Heart right ventricle (tissue), 16 donors: ENCODE results near the gene GRM8. TPM values are rescaled to one million over a fixed set of nuclear protein-coding genes. Genes with fewer than 3 reads are reported as not detected.

Experiments
- ATAC-seq, 8 donors: fragments of 200-7000 bp; cut with Tn5 transposase; one replicate each; pipeline ENCODE4 v1.9.1; 2020; ENCODE audit warnings: mild to moderate bottlenecking in 8 of 8, moderate library complexity in 8 of 8, moderate number of reproducible peaks in 1 of 8
- DNase-seq, 2 donors: peaks; one replicate each; pipeline ENCODE4 v3.0.0-alpha.2; 2020
- H3K27ac ChIP-seq, 10 donors: fragments of 200-600 bp; sonication (generic) in 2 of 10; one replicate each; pipeline versions ENCODE4 v1.5.0 to v1.8.0; 2020 to 2022; ENCODE audit warnings: mild to moderate bottlenecking in 3 of 10
- H3K27me3 ChIP-seq, 7 donors: fragments of 200-600 bp; one replicate each; pipeline ENCODE4 v1.8.0; 2021 to 2022; ENCODE audit warnings: mild to moderate bottlenecking in 2 of 7
- H3K36me3 ChIP-seq, 9 donors: fragments of 200-600 bp; sonication (generic) in 1 of 9; one replicate each; pipeline versions ENCODE4 v1.5.0 to v1.8.0; 2020 to 2022; ENCODE audit warnings: mild to moderate bottlenecking in 2 of 9
- H3K4me1 ChIP-seq, 9 donors: fragments of 200-600 bp; sonication (generic) in 1 of 9; one replicate each; pipeline versions ENCODE4 v1.5.0 to v1.8.0; 2020 to 2022; ENCODE audit warnings: mild to moderate bottlenecking in 4 of 9
- H3K4me3 ChIP-seq, 10 donors: fragments of 200-600 bp; sonication (generic) in 2 of 10; one replicate each; pipeline versions ENCODE4 v1.5.0 to v1.8.0; 2020 to 2022; ENCODE audit warnings: mild to moderate bottlenecking in 7 of 10, moderate library complexity in 2 of 10
- H3K9me3 ChIP-seq, 11 donors: fragments of 200-600 bp in 10 of 11; sonication (generic) in 2 of 11; one replicate each; pipeline versions ENCODE4 v1.5.0 to v1.8.0; 2013 to 2022; ENCODE audit warnings: mild to moderate bottlenecking in 2 of 11, control low read depth in 1 of 11, moderate library complexity in 1 of 11
- CTCF ChIP-seq, 9 donors: fragments of 200-600 bp; sonication (generic) in 2 of 9; IDR thresholded peaks; one replicate each; pipeline versions ENCODE4 v1.5.0 to v1.8.0; 2021 to 2022; ENCODE audit warnings: antibody characterized with exemption in 9 of 9, mild to moderate bottlenecking in 5 of 9, moderate library complexity in 1 of 9
- WGBS, 2 donors: extraction: QIAGEN DNeasy Blood & Tissue Kit; methylation state at CpG; one replicate each; pipeline ENCODE4 v1.1.7; 2013; ENCODE audit warnings: inconsistent platforms in 1 of 2; 5-methylcytosine and 5-hydroxymethylcytosine counted together
- intact Hi-C, 10 donors: fragments of 100-400 bp; cut with DNase I; formaldehyde crosslinking; loops; one replicate each; pipeline versions ENCODE4 v1.11.1 to v1.14.2; 2022
- polyA plus RNA-seq, 2 donors: library from polyadenylated mRNA; stranded (reverse); fragments of 200-250 nt; gene quantifications; one replicate each; pipeline ENCODE4 v1.2.3, GENCODE V29; 2013
- total RNA-seq, 10 donors: library from RNA; stranded (reverse); fragmentation: NEBNext Ultra II Directional in 3 of 10; extraction: Animal tissue kit (Norgen Biotek cat#: 25700) in 3 of 10; gene quantifications; one replicate each; pipeline versions ENCODE4 v1.2.1 to v1.2.4, GENCODE V29; 2021 to 2023
- donor health status: Arrhythmogenic right ventricular cardiomyopathy.
- donor health status: ischemic (EF 13 %, LVEDD 7.1; RV severe dilation, severe dysfunction).
- donor health status: healthy with polysubstance abuse.
- donor health status: DM: no; HTN: yes; CAD: no.
- donor health status: DM: no; HTN: no; CAD: no.
- donor health status: ischemic (EF 25% LVEDD 6.9; RV normal size, moderate dysfunction).
- donor health status: ischemic (EF 25% LVEDD 5.7; RV mildly dilated, moderate dysfunction).
- donor health status: healthy.
- donor health status: DM: yes; HTN: yes; CAD: no.
- donor health status: Ischemic cardiomyopathy.
- donor health status: ischemic (EF 35%, LVEDD 5.7; RV mildly dilated, moderate dysfunction).
- donor health status: nonischemic (EF 11% LVEDD 7.7; RV severe dilation, severe dysfunction).
- donor health status: DM: yes; HTN: yes; CAD: no.
- donor health status: PGD.
- donor health status: ischemic (EF 29% LVEDD 5.4; RV normal size, mild dysfunction).
- donor health status: nonischemic (EF 23%, LVEDD 6.1; RV moderate dilation, normal function).

Gene GRM8
- total and polyA plus RNA-seq, 12 donors, result 0.13 to 0.68 (median 0.34) TPM; not detected in 5

GRCh38 chr7:126791306-126791705, 461.4 kb downstream of the GRM8 start:
- no peak overlapping the region for H3K27ac ChIP-seq
- no peaks in the 10 kb centered on the region for H3K4me1 ChIP-seq
- ATAC-seq (no peak), DNase-seq (no peak)
- no peak for TF ChIP-seq CTCF (IDR thresholded peaks at IDR 0.05)
- H3K27me3 ChIP-seq, result no peaks in the 10 kb centered on the region
- no peak overlapping the region for H3K4me3 ChIP-seq
- H3K9me3 ChIP-seq, result no peaks in the 10 kb centered on the region
- H3K36me3 ChIP-seq, result no peaks in the 10 kb centered on the region
- intact Hi-C loops, result no loop called here

GRCh38 chr7:126790763-126791162, 462.0 kb downstream of the GRM8 start:
- no peaks in the 10 kb centered on the region for H3K27me3 ChIP-seq
- H3K4me1 ChIP-seq, result no peaks in the 10 kb centered on the region
- no peak for TF ChIP-seq CTCF (IDR thresholded peaks at IDR 0.05)
- DNase-seq (no peak), ATAC-seq (no peak)
- H3K9me3 ChIP-seq, result no peaks in the 10 kb centered on the region
- no peaks in the 10 kb centered on the region for H3K36me3 ChIP-seq
- intact Hi-C loops, result no loop called here
- no peak overlapping the region for H3K27ac ChIP-seq
- H3K4me3 ChIP-seq, result no peak overlapping the region
- 80 to 86% methylated on average over 4 of the region's 4 CpGs for WGBS, 2 donors

GRCh38 chr7:126783613-126784012, 469.1 kb downstream of the GRM8 start:
- no peaks in the 10 kb centered on the region for H3K9me3 ChIP-seq
- H3K27me3 ChIP-seq, result no peaks in the 10 kb centered on the region
- DNase-seq (no peak), ATAC-seq (no peak)
- intact Hi-C loops, result no loop called here
- no peak overlapping the region for H3K4me3 ChIP-seq
- TF ChIP-seq CTCF (IDR thresholded peaks at IDR 0.05), result no peak
- H3K27ac ChIP-seq, result no peak overlapping the region
- H3K36me3 ChIP-seq, result no peaks in the 10 kb centered on the region
- H3K4me1 ChIP-seq, result no peaks in the 10 kb centered on the region

- no peak for TF ChIP-seq CTCF (IDR thresholded peaks at IDR 0.05)
- 71 to 78% methylated on average over 2 of the region's 2 CpGs for WGBS, 2 donors
- Histone ChIP-seq H3K9me3 (no peaks in the 10 kb centered on the region), H3K36me3 (no peaks in the 10 kb centered on the region), H3K4me1 (no peaks in the 10 kb centered on the region), H3K27me3 (no peaks in the 10 kb centered on the region), H3K27ac (no peak overlapping the region), H3K4me3 (no peak overlapping the region)
- ATAC-seq (no peak), DNase-seq (no peak)
- intact Hi-C loops, result no loop called here
These were observed 471.7 kb downstream of the GRM8 start for GRCh38 chr7:126780993-126781392.

- no peaks in the 10 kb centered on the region for H3K4me1 ChIP-seq
- H3K27ac ChIP-seq, result no peak overlapping the region
- H3K9me3 ChIP-seq, result no peaks in the 10 kb centered on the region
- no peak for ATAC-seq
- no peaks in the 10 kb centered on the region for H3K36me3 ChIP-seq
- DNase-seq, result no peak
- no peaks in the 10 kb centered on the region for H3K27me3 ChIP-seq
- TF ChIP-seq CTCF (IDR thresholded peaks at IDR 0.05), result no peak
- intact Hi-C loops, result no loop called here
- 59 to 68% methylated on average over 1 of the region's 1 CpG for WGBS, 2 donors
- no peak overlapping the region for H3K4me3 ChIP-seq
These were observed 474.6 kb downstream of the GRM8 start for GRCh38 chr7:126778101-126778500.
